Mesothelial cell of epicardium (in vitro differentiated cells): Measurements from ENCODE around the gene DMD. TPM values are rescaled to one million over a fixed set of nuclear protein-coding genes. Genes with fewer than 3 reads are reported as not detected.

ENCODE experiments used
- DNase-seq, 2 experiments: peaks; one replicate each; pipeline ENCODE4 v3.0.0; 2021; ENCODE audit warnings: low spot score in 2 of 2; ENCODE audit not compliant: unreplicated experiment in 2 of 2
- H3K27ac Mint-ChIP-seq: 2 replicates; pipeline ENCODE4 v1.8.0; 2021; ENCODE audit warnings: mixed read lengths
- H3K27me3 Mint-ChIP-seq: 2 replicates; pipeline ENCODE4 v1.8.0; 2021; ENCODE audit warnings: low read depth, mixed read lengths
- H3K36me3 Mint-ChIP-seq: 2 replicates; pipeline ENCODE4 v1.8.0; 2021; ENCODE audit warnings: mixed read lengths
- H3K4me1 Mint-ChIP-seq: 2 replicates; pipeline ENCODE4 v1.8.0; 2021; ENCODE audit warnings: mixed read lengths
- H3K4me3 Mint-ChIP-seq: 2 replicates; pipeline ENCODE4 v1.8.0; 2021; ENCODE audit warnings: mild to moderate bottlenecking, moderate library complexity, mixed read lengths
- H3K9me3 Mint-ChIP-seq: 2 replicates; pipeline ENCODE4 v1.8.0; 2021; ENCODE audit warnings: mixed read lengths
- total RNA-seq: library from RNA; stranded (reverse); gene quantifications from 3 replicates; pipeline ENCODE4 v1.2.1, GENCODE V29; 2021
- TF ChIP-seq, protein P1 (sequence below): fragments of 200-600 bp; sonication (generic); IDR thresholded peaks from one replicate; pipeline ENCODE4 v1.5.0; 2021; ENCODE audit warnings: antibody characterized with exemption; ENCODE audit not compliant: unreplicated experiment

DMD gene
- total RNA-seq, 1 donor from 2014 or later = 79.4 TPM

DNA sequence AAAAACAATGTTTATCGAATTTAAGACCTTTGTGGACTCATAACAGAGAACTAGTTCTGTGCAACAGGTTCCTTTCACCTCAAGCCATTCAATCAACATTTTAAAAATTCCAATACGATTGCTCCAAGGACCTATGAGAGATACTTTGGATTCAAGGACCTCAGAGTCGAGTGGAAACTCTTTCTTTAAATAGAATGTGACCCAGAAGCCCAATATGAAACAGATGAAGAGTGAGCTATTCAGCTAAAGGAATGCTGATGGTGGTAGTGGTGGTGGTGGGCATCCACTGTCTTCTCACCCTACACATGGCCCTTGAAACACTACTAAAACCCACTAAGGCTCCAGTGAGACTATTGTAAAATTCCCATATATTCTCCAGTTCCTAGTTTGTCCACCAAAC, 257.2 kb downstream of the DMD start:
- TF ChIP-seq, protein P1, sequence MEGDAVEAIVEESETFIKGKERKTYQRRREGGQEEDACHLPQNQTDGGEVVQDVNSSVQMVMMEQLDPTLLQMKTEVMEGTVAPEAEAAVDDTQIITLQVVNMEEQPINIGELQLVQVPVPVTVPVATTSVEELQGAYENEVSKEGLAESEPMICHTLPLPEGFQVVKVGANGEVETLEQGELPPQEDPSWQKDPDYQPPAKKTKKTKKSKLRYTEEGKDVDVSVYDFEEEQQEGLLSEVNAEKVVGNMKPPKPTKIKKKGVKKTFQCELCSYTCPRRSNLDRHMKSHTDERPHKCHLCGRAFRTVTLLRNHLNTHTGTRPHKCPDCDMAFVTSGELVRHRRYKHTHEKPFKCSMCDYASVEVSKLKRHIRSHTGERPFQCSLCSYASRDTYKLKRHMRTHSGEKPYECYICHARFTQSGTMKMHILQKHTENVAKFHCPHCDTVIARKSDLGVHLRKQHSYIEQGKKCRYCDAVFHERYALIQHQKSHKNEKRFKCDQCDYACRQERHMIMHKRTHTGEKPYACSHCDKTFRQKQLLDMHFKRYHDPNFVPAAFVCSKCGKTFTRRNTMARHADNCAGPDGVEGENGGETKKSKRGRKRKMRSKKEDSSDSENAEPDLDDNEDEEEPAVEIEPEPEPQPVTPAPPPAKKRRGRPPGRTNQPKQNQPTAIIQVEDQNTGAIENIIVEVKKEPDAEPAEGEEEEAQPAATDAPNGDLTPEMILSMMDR = no peak
- peaks cover 21% of the 10 kb centered on the region for H3K9me3 Mint-ChIP-seq
- H3K27me3 Mint-ChIP-seq = no peaks in the 10 kb centered on the region
- H3K36me3 Mint-ChIP-seq = peaks cover 12% of the 10 kb centered on the region
- no peak overlapping the region for H3K4me3 Mint-ChIP-seq
- no peak overlapping the region for H3K27ac Mint-ChIP-seq
- H3K4me1 Mint-ChIP-seq = peaks cover 4% of the 10 kb centered on the region
- DNase-seq = no peak

DNA sequence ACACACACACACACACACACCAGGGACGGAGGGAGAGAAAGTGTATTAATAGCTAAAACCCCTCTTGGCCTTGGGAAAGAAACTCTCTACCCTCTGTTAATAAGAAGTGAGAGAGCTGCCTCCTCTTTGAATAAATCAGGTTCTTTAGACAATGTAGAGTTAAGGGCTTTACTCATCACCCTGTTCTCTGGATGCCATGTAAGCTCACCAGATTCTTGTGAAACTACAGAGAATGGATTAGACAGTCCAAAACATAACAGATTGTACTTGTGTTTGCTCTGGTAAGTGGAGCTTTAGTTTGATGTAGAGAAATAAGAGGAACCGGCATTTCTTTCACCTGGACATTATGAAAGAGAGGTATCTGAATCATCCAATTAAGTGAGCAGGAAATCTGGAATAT, 263.2 kb downstream of the DMD start:
- Mint-ChIP-seq H3K9me3 (no peaks in the 10 kb centered on the region), H3K27me3 (no peaks in the 10 kb centered on the region)
- no peak for DNase-seq

DNA sequence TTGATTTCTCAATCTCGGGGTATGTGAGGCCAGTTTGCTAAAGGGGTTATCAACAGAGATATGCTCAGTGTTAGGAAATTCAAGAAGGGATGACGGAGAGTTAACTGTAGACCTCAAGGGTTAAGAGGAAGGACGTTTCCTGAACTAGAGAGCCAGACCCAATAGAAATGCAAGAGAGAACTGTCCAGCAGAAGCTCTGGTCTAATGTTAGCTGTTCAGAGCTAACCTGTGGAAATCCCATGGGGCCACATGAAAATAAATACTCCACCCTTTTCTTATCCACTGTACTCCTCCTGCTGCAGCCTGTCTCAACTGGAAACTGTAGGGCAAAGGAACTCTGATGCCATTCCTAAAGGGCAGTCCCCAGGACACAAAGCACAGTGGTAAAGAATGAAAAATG, 274.3 kb downstream of the DMD start:
- no peak overlapping the region for H3K27ac Mint-ChIP-seq
- H3K27me3 Mint-ChIP-seq = no peaks in the 10 kb centered on the region
- DNase-seq = no peak
- H3K9me3 Mint-ChIP-seq = peaks cover 6% of the 10 kb centered on the region
- H3K36me3 Mint-ChIP-seq = peaks cover 4% of the 10 kb centered on the region
- H3K4me3 Mint-ChIP-seq = no peak overlapping the region
- peaks cover 6% of the 10 kb centered on the region for H3K4me1 Mint-ChIP-seq
- TF ChIP-seq, protein P1 = no peak

More for the DNA sequence above, 263.2 kb downstream of the DMD start:
- Mint-ChIP-seq H3K4me1 (peaks cover 10% of the 10 kb centered on the region), H3K27ac (peak overlapping the region; percentile 51), H3K4me3 (no peak overlapping the region), H3K36me3 (no peaks in the 10 kb centered on the region)
- TF ChIP-seq, protein P1 = no peak

DNA sequence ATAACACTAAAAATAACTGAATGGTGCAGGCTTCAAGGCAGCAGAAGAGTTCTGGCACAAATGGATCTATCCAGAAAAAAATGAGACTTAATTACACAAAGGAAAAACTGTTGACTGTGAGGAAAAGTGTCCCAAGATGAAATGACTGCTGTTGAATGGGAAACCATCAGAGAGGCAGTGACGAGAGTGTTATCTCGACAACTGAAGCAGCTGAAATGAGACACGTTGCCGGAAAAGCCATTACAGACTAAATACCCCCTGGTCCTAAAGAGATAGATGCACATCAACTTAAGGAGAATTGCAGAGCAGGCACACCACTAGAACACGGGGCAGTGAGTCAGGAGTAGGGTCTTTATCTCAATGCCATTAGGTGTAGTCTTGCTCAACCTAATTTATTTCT, 277.8 kb downstream of the DMD start:
- Mint-ChIP-seq H3K36me3 (no peaks in the 10 kb centered on the region), H3K4me1 (peaks cover 9% of the 10 kb centered on the region), H3K27me3 (no peaks in the 10 kb centered on the region), H3K9me3 (peaks cover 3% of the 10 kb centered on the region), H3K4me3 (no peak overlapping the region), H3K27ac (no peak overlapping the region)
- DNase-seq = no peak
- TF ChIP-seq, protein P1 = no peak

DNA sequence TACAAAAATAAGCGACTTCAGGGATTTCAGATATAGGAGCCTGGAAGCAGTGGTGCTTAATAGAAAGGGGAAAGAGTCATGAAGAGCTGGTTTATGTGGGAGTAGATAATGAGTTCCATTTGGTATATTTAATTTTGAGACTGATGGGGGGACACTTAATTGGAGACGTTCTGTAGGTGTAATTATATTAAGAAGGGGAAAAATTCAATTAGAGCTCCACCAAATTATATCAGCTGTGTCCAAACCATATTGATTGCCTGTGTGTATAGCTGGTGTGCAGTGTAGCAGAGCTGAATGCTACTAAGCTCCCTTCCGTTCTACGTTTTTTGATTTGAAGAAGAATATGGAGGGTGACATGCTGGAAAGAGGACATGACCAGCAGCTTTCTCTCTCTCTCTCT, 282.3 kb downstream of the DMD start:
- Mint-ChIP-seq H3K9me3 (peaks cover 3% of the 10 kb centered on the region), H3K4me3 (no peak overlapping the region), H3K27me3 (no peaks in the 10 kb centered on the region), H3K36me3 (no peaks in the 10 kb centered on the region), H3K4me1 (peaks cover 9% of the 10 kb centered on the region), H3K27ac (no peak overlapping the region)
- DNase-seq = no peak
- TF ChIP-seq, protein P1 = no peak

DNA sequence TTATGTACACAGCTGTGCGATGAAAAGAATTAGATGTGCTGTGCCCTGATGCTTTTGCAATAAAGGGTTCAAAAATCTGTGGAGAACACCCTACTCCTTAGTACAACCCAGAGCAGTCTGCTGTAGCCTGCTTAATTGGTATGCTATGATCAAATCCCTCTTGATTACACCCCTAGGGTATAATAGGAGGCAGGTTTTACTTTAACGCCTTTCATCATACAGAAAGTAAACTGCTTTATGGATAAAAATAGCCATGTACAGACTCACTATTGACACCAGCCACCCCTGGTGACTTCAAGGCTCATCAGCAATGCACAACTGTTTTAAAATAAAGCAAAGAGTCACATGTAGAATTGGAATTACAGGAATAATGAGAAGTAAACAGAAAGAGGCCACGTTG, 315.3 kb downstream of the DMD start:
- Mint-ChIP-seq H3K9me3 (no peaks in the 10 kb centered on the region), H3K4me3 (no peak overlapping the region), H3K36me3 (no peaks in the 10 kb centered on the region), H3K4me1 (peaks cover 13% of the 10 kb centered on the region), H3K27me3 (no peaks in the 10 kb centered on the region), H3K27ac (no peak overlapping the region)
- TF ChIP-seq, protein P1 = no peak
- DNase-seq = no peak
